NCI-H524 (cell line): ENCODE measurements around the gene DOK3.
"Not testable (repeated sequence)": the region's sequence is repeated elsewhere in the genome, so short reads cannot be mapped to it uniquely, and the experiment has no call there.

ENCODE experiments used
- DNase-seq, 2 experiments: peaks; one replicate each; lab custom pipeline; 2025; lab: John Stamatoyannopoulos, UW

Gene DOK3

GRCh38 chr5:177535125-177535524 is 25.5 kb upstream of the DOK3 start:
- no peak for DNase-seq

- not testable (repeated sequence) for DNase-seq
These were observed 24.8 kb upstream of the DOK3 start for GRCh38 chr5:177534433-177534832.

GRCh38 chr5:177531209-177531940 is 21.7 kb upstream of the DOK3 start:
- no peak for DNase-seq

- no peak for DNase-seq
These were observed 21.0 kb upstream of the DOK3 start for GRCh38 chr5:177530638-177531037.

- no peak for DNase-seq
These were observed 19.9 kb upstream of the DOK3 start for GRCh38 chr5:177529247-177530203.

- no peak for DNase-seq
These were observed 19.0 kb upstream of the DOK3 start for GRCh38 chr5:177528631-177529030.

- no peak for DNase-seq
These were observed 18.0 kb upstream of the DOK3 start for GRCh38 chr5:177527595-177527994.

GRCh38 chr5:177526791-177527190 is 17.2 kb upstream of the DOK3 start:
- no peak for DNase-seq

- DNase-seq = no peak
These were observed 16.6 kb upstream of the DOK3 start for GRCh38 chr5:177526191-177526590.

- DNase-seq = no peak
These were observed 15.5 kb upstream of the DOK3 start for GRCh38 chr5:177524941-177525655.

- no peak for DNase-seq
These were observed 14.9 kb upstream of the DOK3 start for GRCh38 chr5:177524539-177524900.

GRCh38 chr5:177523711-177524538 is 14.3 kb upstream of the DOK3 start:
- DNase-seq = no peak

GRCh38 chr5:177520916-177521513 is 11.4 kb upstream of the DOK3 start:
- DNase-seq = no peak

- no peak for DNase-seq
These were observed 10.6 kb upstream of the DOK3 start for GRCh38 chr5:177520271-177520670.

GRCh38 chr5:177519463-177520235 is 10.0 kb upstream of the DOK3 start:
- no peak for DNase-seq

GRCh38 chr5:177516601-177517568 is 7.3 kb upstream of the DOK3 start, which contains the start of gene DDX41:
Gene DDX41 (minus strand): TSS chr5:177516961. CDS start chr5:177516945, 16 bp downstream.
- DNase-seq = peak; percentile 96 to 97

GRCh38 chr5:177515580-177515979 is 6.0 kb upstream of the DOK3 start:
- no peak for DNase-seq

GRCh38 chr5:177514541-177514940 is 4.9 kb upstream of the DOK3 start:
- no peak for DNase-seq

- DNase-seq = no peak
These were observed 3.9 kb upstream of the DOK3 start for GRCh38 chr5:177513500-177513899.
